ENCODE measurements around the gene CSNK2A2. TPM values are rescaled to one million over a fixed set of nuclear protein-coding genes. Genes with fewer than 3 reads are reported as not detected.

Gene CSNK2A2
- total and polyA plus RNA-seq, 10 of the 15 experiments (the other 5 are each of a cell fraction or from before 2014, with no cell fraction given) = 17.4 to 79.1 (median 29.4) TPM

Small RNAs within 50 kb of the gene (small RNA-seq; reads per million reads assigned to genes)
- gene RN7SL645P = not detected

Other genes starting within 250 kb of the CSNK2A2 start
- gene CNGB1, start 227.0 kb downstream of the CSNK2A2 start, total RNA-seq (2014; rRNA removed) = not detected in 2 replicates
- gene CNGB1, start 227.0 kb downstream of the CSNK2A2 start, total RNA-seq (2014; rRNA removed; fragmentation: Illumina TruSeq; extraction: Trizol) = not detected in 2 replicates
- not detected in 2 replicates for gene CNGB1, start 227.0 kb downstream of the CSNK2A2 start, total RNA-seq (2021)
- gene CNGB1, start 227.0 kb downstream of the CSNK2A2 start, polyA plus RNA-seq (2011; rRNA removed) = 0.03 TPM in 1 of 2 replicates, not detected in the other
- not detected in 2 replicates for gene CNGB1, start 227.0 kb downstream of the CSNK2A2 start, polyA plus RNA-seq (2014; fragmentation: Illumina TruSeq; extraction: Trizol)
- gene CNGB1, start 227.0 kb downstream of the CSNK2A2 start, polyA plus RNA-seq (2014; fragmentation: Nextera tagmentation; extraction: Ambion mirVana) = not detected
- gene CNGB1, start 227.0 kb downstream of the CSNK2A2 start, polyA plus RNA-seq (2014; rRNA removed) = not detected in 2 replicates
- gene CNGB1, start 227.0 kb downstream of the CSNK2A2 start, polyA plus RNA-seq (2016; fragmentation: Nextera tagmentation; extraction: Ambion mirVana) = not detected
- gene ZNF319, start 197.4 kb downstream of the CSNK2A2 start, total RNA-seq (2014; rRNA removed) = 1.4 TPM in 2 replicates
- gene ZNF319, start 197.4 kb downstream of the CSNK2A2 start, total RNA-seq (2014; rRNA removed; fragmentation: Illumina TruSeq; extraction: Trizol) = 1.1 TPM in 2 replicates
- 6.9 and 7.4 TPM in 2 replicates for gene ZNF319, start 197.4 kb downstream of the CSNK2A2 start, total RNA-seq (2021)
- gene ZNF319, start 197.4 kb downstream of the CSNK2A2 start, polyA plus RNA-seq (2011; rRNA removed) = 0.72 and 1.7 TPM in 2 replicates
- 1.2 and 1.8 TPM in 2 replicates for gene ZNF319, start 197.4 kb downstream of the CSNK2A2 start, polyA plus RNA-seq (2014; fragmentation: Illumina TruSeq; extraction: Trizol)
- under 1 TPM; 0.29 to 0.69 TPM for gene ZNF319, start 197.4 kb downstream of the CSNK2A2 start, polyA plus RNA-seq (2014; fragmentation: Nextera tagmentation; extraction: Ambion mirVana)
- 2.7 and 3.7 TPM in 2 replicates for gene ZNF319, start 197.4 kb downstream of the CSNK2A2 start, polyA plus RNA-seq (2014; rRNA removed)
- gene ZNF319, start 197.4 kb downstream of the CSNK2A2 start, polyA plus RNA-seq (2016; fragmentation: Nextera tagmentation; extraction: Ambion mirVana) = 1 to 10 TPM; 2.8 to 3.3 TPM
- gene USB1, start 196.7 kb downstream of the CSNK2A2 start, total RNA-seq (2014; rRNA removed) = 9.7 and 9.9 TPM in 2 replicates
- gene USB1, start 196.7 kb downstream of the CSNK2A2 start, total RNA-seq (2014; rRNA removed; fragmentation: Illumina TruSeq; extraction: Trizol) = 9.4 and 10.0 TPM in 2 replicates
- 50.2 and 50.8 TPM in 2 replicates for gene USB1, start 196.7 kb downstream of the CSNK2A2 start, total RNA-seq (2021)
- gene USB1, start 196.7 kb downstream of the CSNK2A2 start, polyA plus RNA-seq (2011; rRNA removed) = 28.3 and 45.4 TPM in 2 replicates
- gene USB1, start 196.7 kb downstream of the CSNK2A2 start, polyA plus RNA-seq (2014; fragmentation: Illumina TruSeq; extraction: Trizol) = 37.6 and 39.7 TPM in 2 replicates
- gene USB1, start 196.7 kb downstream of the CSNK2A2 start, polyA plus RNA-seq (2014; fragmentation: Nextera tagmentation; extraction: Ambion mirVana) = 1 to 10 TPM; 7.9 to 8.7 TPM
- gene USB1, start 196.7 kb downstream of the CSNK2A2 start, polyA plus RNA-seq (2014; rRNA removed) = 41.1 and 43.5 TPM in 2 replicates
- 10 to 100 TPM; 53.2 to 72.2 TPM for gene USB1, start 196.7 kb downstream of the CSNK2A2 start, polyA plus RNA-seq (2016; fragmentation: Nextera tagmentation; extraction: Ambion mirVana)
- gene MMP15, start 172.4 kb downstream of the CSNK2A2 start, total RNA-seq (2014; rRNA removed) = not detected in 2 replicates
- gene MMP15, start 172.4 kb downstream of the CSNK2A2 start, total RNA-seq (2014; rRNA removed; fragmentation: Illumina TruSeq; extraction: Trizol) = not detected in 2 replicates
- gene MMP15, start 172.4 kb downstream of the CSNK2A2 start, total RNA-seq (2021) = 0.13 and 0.56 TPM in 2 replicates
- not detected in 2 replicates for gene MMP15, start 172.4 kb downstream of the CSNK2A2 start, polyA plus RNA-seq (2011; rRNA removed)
- not detected in 2 replicates for gene MMP15, start 172.4 kb downstream of the CSNK2A2 start, polyA plus RNA-seq (2014; fragmentation: Illumina TruSeq; extraction: Trizol)
- not detected for gene MMP15, start 172.4 kb downstream of the CSNK2A2 start, polyA plus RNA-seq (2014; fragmentation: Nextera tagmentation; extraction: Ambion mirVana)
- gene MMP15, start 172.4 kb downstream of the CSNK2A2 start, polyA plus RNA-seq (2014; rRNA removed) = 0.10 TPM in 1 of 2 replicates, not detected in the other
- under 1 TPM in 1 of 2 experiments, not detected in 1; 0.08 TPM for gene MMP15, start 172.4 kb downstream of the CSNK2A2 start, polyA plus RNA-seq (2016; fragmentation: Nextera tagmentation; extraction: Ambion mirVana)
- gene CFAP20, start 68.7 kb downstream of the CSNK2A2 start, total RNA-seq (2014; rRNA removed) = 45.4 and 51.5 TPM in 2 replicates
- 37.3 and 37.4 TPM in 2 replicates for gene CFAP20, start 68.7 kb downstream of the CSNK2A2 start, total RNA-seq (2014; rRNA removed; fragmentation: Illumina TruSeq; extraction: Trizol)
- 28.2 and 28.4 TPM in 2 replicates for gene CFAP20, start 68.7 kb downstream of the CSNK2A2 start, total RNA-seq (2021)
- 49.1 and 52.6 TPM in 2 replicates for gene CFAP20, start 68.7 kb downstream of the CSNK2A2 start, polyA plus RNA-seq (2011; rRNA removed)
- 41.0 and 45.0 TPM in 2 replicates for gene CFAP20, start 68.7 kb downstream of the CSNK2A2 start, polyA plus RNA-seq (2014; fragmentation: Illumina TruSeq; extraction: Trizol)
- gene CFAP20, start 68.7 kb downstream of the CSNK2A2 start, polyA plus RNA-seq (2014; fragmentation: Nextera tagmentation; extraction: Ambion mirVana) = 10 to 100 TPM; 10.9 to 19.9 TPM
- 47.3 and 54.6 TPM in 2 replicates for gene CFAP20, start 68.7 kb downstream of the CSNK2A2 start, polyA plus RNA-seq (2014; rRNA removed)
- gene CFAP20, start 68.7 kb downstream of the CSNK2A2 start, polyA plus RNA-seq (2016; fragmentation: Nextera tagmentation; extraction: Ambion mirVana) = 10 to 100 TPM; 59.0 to 61.7 TPM
- not detected in 2 replicates for gene PRSS54, start 96.9 kb upstream of the CSNK2A2 start, total RNA-seq (2014; rRNA removed)
- gene PRSS54, start 96.9 kb upstream of the CSNK2A2 start, total RNA-seq (2014; rRNA removed; fragmentation: Illumina TruSeq; extraction: Trizol) = not detected in 2 replicates
- gene PRSS54, start 96.9 kb upstream of the CSNK2A2 start, total RNA-seq (2021) = not detected in 2 replicates
- gene PRSS54, start 96.9 kb upstream of the CSNK2A2 start, polyA plus RNA-seq (2011; rRNA removed) = not detected in 2 replicates
- gene PRSS54, start 96.9 kb upstream of the CSNK2A2 start, polyA plus RNA-seq (2014; fragmentation: Illumina TruSeq; extraction: Trizol) = not detected in 2 replicates
- gene PRSS54, start 96.9 kb upstream of the CSNK2A2 start, polyA plus RNA-seq (2014; fragmentation: Nextera tagmentation; extraction: Ambion mirVana) = not detected
- gene PRSS54, start 96.9 kb upstream of the CSNK2A2 start, polyA plus RNA-seq (2014; rRNA removed) = not detected in 2 replicates
- gene PRSS54, start 96.9 kb upstream of the CSNK2A2 start, polyA plus RNA-seq (2016; fragmentation: Nextera tagmentation; extraction: Ambion mirVana) = not detected
- gene GINS3, start 194.4 kb upstream of the CSNK2A2 start, total RNA-seq (2014; rRNA removed) = 16.2 and 17.7 TPM in 2 replicates
- gene GINS3, start 194.4 kb upstream of the CSNK2A2 start, total RNA-seq (2014; rRNA removed; fragmentation: Illumina TruSeq; extraction: Trizol) = 15.8 and 19.5 TPM in 2 replicates
- gene GINS3, start 194.4 kb upstream of the CSNK2A2 start, total RNA-seq (2021) = 12.8 and 14.2 TPM in 2 replicates
- gene GINS3, start 194.4 kb upstream of the CSNK2A2 start, polyA plus RNA-seq (2011; rRNA removed) = 20.1 and 21.7 TPM in 2 replicates
- 20.9 and 22.4 TPM in 2 replicates for gene GINS3, start 194.4 kb upstream of the CSNK2A2 start, polyA plus RNA-seq (2014; fragmentation: Illumina TruSeq; extraction: Trizol)
- 10 to 100 TPM; 13.6 to 14.5 TPM for gene GINS3, start 194.4 kb upstream of the CSNK2A2 start, polyA plus RNA-seq (2014; fragmentation: Nextera tagmentation; extraction: Ambion mirVana)
- gene GINS3, start 194.4 kb upstream of the CSNK2A2 start, polyA plus RNA-seq (2014; rRNA removed) = 15.7 and 16.2 TPM in 2 replicates
- gene GINS3, start 194.4 kb upstream of the CSNK2A2 start, polyA plus RNA-seq (2016; fragmentation: Nextera tagmentation; extraction: Ambion mirVana) = 10 to 100 TPM; 14.5 to 15.0 TPM

All from GM12878 (cell line).